H9 (cell line): ENCODE measurements around the gene RDH12. TPM values are rescaled to one million over a fixed set of nuclear protein-coding genes. Genes with fewer than 3 reads are reported as not detected.

Experiments
- DNase-seq: peaks from one replicate; pipeline ENCODE4 v3.0.0-alpha.2; 2017
- H2AFZ ChIP-seq: one replicate; pipeline ENCODE4 v1.6.1; 2013; ENCODE audit warnings: mild to moderate bottlenecking, low read length, control low read depth, moderate library complexity
- H2AK5ac ChIP-seq: 2 replicates; pipeline ENCODE4 v1.6.1; 2013; ENCODE audit warnings: low read length, control low read depth, mixed read lengths; ENCODE audit not compliant: insufficient read length
- H2BK120ac ChIP-seq: one replicate; pipeline ENCODE4 v1.6.1; 2013; ENCODE audit warnings: low read depth, mild to moderate bottlenecking, low read length, control low read depth, inconsistent platforms; ENCODE audit not compliant: poor library complexity, severe bottlenecking
- H2BK12ac ChIP-seq: 2 replicates; pipeline ENCODE4 v1.6.1; 2013; ENCODE audit warnings: low read length, control low read depth, mixed read lengths, low read depth; ENCODE audit not compliant: insufficient read length
- H2BK15ac ChIP-seq: 2 replicates; pipeline ENCODE4 v1.6.1; 2013; ENCODE audit warnings: low read depth, low read length, control low read depth
- H2BK20ac ChIP-seq: one replicate; pipeline ENCODE4 v1.6.1; 2013; ENCODE audit warnings: low read depth, mild to moderate bottlenecking, low read length, control low read depth, inconsistent platforms; ENCODE audit not compliant: poor library complexity, severe bottlenecking
- H2BK5ac ChIP-seq: 2 replicates; pipeline ENCODE4 v1.6.1; 2013; ENCODE audit warnings: low read length, control low read depth, mixed read lengths; ENCODE audit not compliant: insufficient read length
- H3K14ac ChIP-seq: 2 replicates; pipeline ENCODE4 v1.6.1; 2013; ENCODE audit warnings: low read length, control low read depth; ENCODE audit not compliant: insufficient read depth
- H3K18ac ChIP-seq: 2 replicates; pipeline ENCODE4 v1.6.1; 2013; ENCODE audit warnings: low read depth, mild to moderate bottlenecking, mixed read lengths, low read length, control low read depth; ENCODE audit not compliant: insufficient read length
- H3K23ac ChIP-seq: 2 replicates; pipeline ENCODE4 v1.6.1; 2013; ENCODE audit warnings: low read length, control low read depth, mixed read lengths, low read depth; ENCODE audit not compliant: insufficient read length
- H3K23me2 ChIP-seq: 2 replicates; pipeline ENCODE4 v1.6.1; 2013; ENCODE audit warnings: low read depth, mild to moderate bottlenecking, mixed read lengths, low read length, control low read depth; ENCODE audit not compliant: insufficient read length, poor library complexity, severe bottlenecking
- H3K27ac ChIP-seq: 2 replicates; pipeline ENCODE4 v1.5.1; 2013; ENCODE audit warnings: low read length, control low read depth, mixed read lengths, low read depth; ENCODE audit not compliant: insufficient read length
- H3K27me3 ChIP-seq: 2 replicates; pipeline ENCODE4 v1.6.1; 2013; ENCODE audit warnings: low read length, control low read depth, inconsistent platforms; ENCODE audit not compliant: insufficient read depth
- H3K4ac ChIP-seq: 2 replicates; pipeline ENCODE4 v1.6.1; 2013; ENCODE audit warnings: low read depth, mild to moderate bottlenecking, control low read depth, inconsistent platforms, low read length, moderate library complexity
- H3K4me1 ChIP-seq: 2 replicates; pipeline ENCODE4 v1.6.1; 2013; ENCODE audit warnings: low read length, control low read depth, inconsistent platforms; ENCODE audit not compliant: insufficient read depth
- H3K4me2 ChIP-seq: 2 replicates; pipeline ENCODE4 v1.6.1; 2013; ENCODE audit warnings: low read length, control low read depth, mixed read lengths; ENCODE audit not compliant: insufficient read length, insufficient read depth
- H3K56ac ChIP-seq: 2 replicates; pipeline ENCODE4 v1.6.1; 2013; ENCODE audit warnings: low read depth, mild to moderate bottlenecking, mixed read lengths, low read length, control low read depth; ENCODE audit not compliant: insufficient read length
- H3K79me1 ChIP-seq: 2 replicates; pipeline ENCODE4 v1.6.1; 2013; ENCODE audit warnings: low read depth, mild to moderate bottlenecking, moderate library complexity, low read length, control low read depth, inconsistent platforms; ENCODE audit not compliant: insufficient read depth, poor library complexity, severe bottlenecking
- H3K79me2 ChIP-seq: 2 replicates; pipeline ENCODE4 v1.6.1; 2013; ENCODE audit warnings: low read length, control low read depth, inconsistent platforms; ENCODE audit not compliant: insufficient read depth
- H3K9ac ChIP-seq: 2 replicates; pipeline ENCODE4 v1.6.1; 2013; ENCODE audit warnings: low read length, control low read depth, mixed read lengths; ENCODE audit not compliant: insufficient read length; ENCODE audit errors: extremely low read depth
- H3K9me3 ChIP-seq: one replicate; pipeline ENCODE4 v1.6.1; 2013; ENCODE audit warnings: low read depth, low read length, inconsistent platforms; ENCODE audit not compliant: control insufficient read depth
- H3T11ph ChIP-seq: one replicate; pipeline ENCODE4 v1.6.1; 2013; ENCODE audit warnings: mild to moderate bottlenecking, low read length, control low read depth, inconsistent platforms
- H4K20me1 ChIP-seq: one replicate; pipeline ENCODE4 v1.6.1; 2013; ENCODE audit not compliant: control insufficient read depth, insufficient read length, insufficient read depth
- H4K5ac ChIP-seq: 2 replicates; pipeline ENCODE4 v1.6.1; 2013; ENCODE audit warnings: low read depth, mild to moderate bottlenecking, mixed read lengths, low read length, control low read depth; ENCODE audit not compliant: insufficient read length
- H4K8ac ChIP-seq: replicated peaks from 2 replicates; pipeline ENCODE4 v1.6.1; 2013; ENCODE audit warnings: low read length, control low read depth, mixed read lengths, low read depth; ENCODE audit not compliant: insufficient read length
- H4K91ac ChIP-seq: 2 replicates; pipeline ENCODE4 v1.6.1; 2013; ENCODE audit warnings: low read depth, mild to moderate bottlenecking, moderate library complexity, mixed read lengths, low read length, control low read depth; ENCODE audit not compliant: insufficient read length
- H3K27ac Mint-ChIP-seq, 3 experiments: 2 replicates in 2 of 3; 3 replicates in 1 of 3; pipeline ENCODE4 v1.8.0; 2020 to 2021; ENCODE audit warnings: mixed read lengths in 3 of 3, mild to moderate bottlenecking in 1 of 3, moderate library complexity in 1 of 3
- H3K27me3 Mint-ChIP-seq: 2 replicates; pipeline ENCODE4 v1.8.0; 2021; ENCODE audit warnings: low read depth, mild to moderate bottlenecking, moderate library complexity, mixed read lengths
- H3K36me3 Mint-ChIP-seq, 3 experiments: 2 replicates in 2 of 3; 3 replicates in 1 of 3; pipeline ENCODE4 v1.8.0; 2020 to 2021; ENCODE audit warnings: low read depth in 3 of 3, mixed read lengths in 3 of 3; ENCODE audit not compliant: insufficient read depth in 1 of 3
- H3K4me1 Mint-ChIP-seq, 2 experiments: 2 replicates each; pipeline ENCODE4 v1.8.0; 2020; ENCODE audit warnings: mixed read lengths in 2 of 2
- H3K4me3 Mint-ChIP-seq, 2 experiments: 2 replicates in 1 of 2; 3 replicates in 1 of 2; pipeline ENCODE4 v1.8.0; 2020 to 2021; ENCODE audit warnings: mild to moderate bottlenecking in 2 of 2, mixed read lengths in 2 of 2, moderate library complexity in 1 of 2
- H3K9me3 Mint-ChIP-seq, 2 experiments: 2 replicates in 1 of 2; 3 replicates in 1 of 2; pipeline ENCODE4 v1.8.0; 2020; ENCODE audit warnings: mild to moderate bottlenecking in 2 of 2, mixed read lengths in 2 of 2, moderate library complexity in 1 of 2
- total RNA-seq: library from RNA; stranded (reverse); gene quantifications from 2 replicates; pipeline ENCODE4 v1.2.1, GENCODE V29; 2021
- TF ChIP-seq, protein P1 (sequence below): fragments of 200-600 bp; sonication (generic); conservative IDR thresholded peaks from 3 replicates; pipeline ENCODE4 v1.8.0; 2021; ENCODE audit warnings: antibody characterized with exemption, mild to moderate bottlenecking

Gene RDH12
- total RNA-seq, 1 experiment from 2014 or later: 0.74 TPM

DNA sequence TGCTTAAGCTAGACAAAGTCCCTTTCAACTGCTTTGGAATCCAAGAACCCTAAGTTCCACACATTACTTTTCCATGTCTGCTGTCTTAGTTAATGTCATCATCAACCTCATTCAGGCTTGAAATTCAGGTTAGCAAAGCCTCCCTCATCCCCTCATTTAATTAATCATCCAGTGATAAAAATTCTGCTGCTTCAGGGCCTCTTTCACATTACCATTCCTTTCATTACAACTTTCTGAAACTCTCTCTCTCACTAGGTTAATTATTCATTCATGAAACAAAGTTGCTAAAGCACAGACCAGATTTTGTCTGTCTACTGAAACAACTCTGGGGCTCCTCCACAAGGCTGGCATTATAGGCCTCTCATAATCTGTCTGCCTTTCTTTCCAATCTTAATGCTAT is 17.8 kb upstream of the RDH12 start:
- Mint-ChIP-seq H3K27ac (no peak overlapping the region), H3K27me3 (no peaks in the 10 kb centered on the region), H3K4me3 (no peak overlapping the region), H3K4me1 (no peaks in the 10 kb centered on the region), H3K9me3 (no peaks in the 10 kb centered on the region), H3K36me3 (peaks cover 50 to 89% (median 78%) of the 10 kb centered on the region in 3 experiments)
- no peak overlapping the region for H3K56ac ChIP-seq
- H3K9me3 ChIP-seq: no peaks in the 10 kb centered on the region
- H3K79me1 ChIP-seq: peaks cover 19% of the 10 kb centered on the region
- no peak overlapping the region for H4K5ac ChIP-seq
- H4K8ac ChIP-seq: no peak overlapping the region
- peaks cover 2% of the 10 kb centered on the region for H4K20me1 ChIP-seq
- H2AK5ac ChIP-seq: no peak overlapping the region
- H3K23me2 ChIP-seq: no peaks in the 10 kb centered on the region
- no peak overlapping the region for H2BK20ac ChIP-seq
- no peaks in the 10 kb centered on the region for H3K27me3 ChIP-seq
- no peak overlapping the region for H2AFZ ChIP-seq
- no peak overlapping the region for H2BK120ac ChIP-seq
- no peak overlapping the region for H3K14ac ChIP-seq
- no peaks in the 10 kb centered on the region for H3K4me1 ChIP-seq
- no peak overlapping the region for H2BK12ac ChIP-seq
- H3K23ac ChIP-seq: no peak overlapping the region
- H3K4ac ChIP-seq: no peak overlapping the region
- no peak overlapping the region for H2BK5ac ChIP-seq
- TF ChIP-seq, protein P1, sequence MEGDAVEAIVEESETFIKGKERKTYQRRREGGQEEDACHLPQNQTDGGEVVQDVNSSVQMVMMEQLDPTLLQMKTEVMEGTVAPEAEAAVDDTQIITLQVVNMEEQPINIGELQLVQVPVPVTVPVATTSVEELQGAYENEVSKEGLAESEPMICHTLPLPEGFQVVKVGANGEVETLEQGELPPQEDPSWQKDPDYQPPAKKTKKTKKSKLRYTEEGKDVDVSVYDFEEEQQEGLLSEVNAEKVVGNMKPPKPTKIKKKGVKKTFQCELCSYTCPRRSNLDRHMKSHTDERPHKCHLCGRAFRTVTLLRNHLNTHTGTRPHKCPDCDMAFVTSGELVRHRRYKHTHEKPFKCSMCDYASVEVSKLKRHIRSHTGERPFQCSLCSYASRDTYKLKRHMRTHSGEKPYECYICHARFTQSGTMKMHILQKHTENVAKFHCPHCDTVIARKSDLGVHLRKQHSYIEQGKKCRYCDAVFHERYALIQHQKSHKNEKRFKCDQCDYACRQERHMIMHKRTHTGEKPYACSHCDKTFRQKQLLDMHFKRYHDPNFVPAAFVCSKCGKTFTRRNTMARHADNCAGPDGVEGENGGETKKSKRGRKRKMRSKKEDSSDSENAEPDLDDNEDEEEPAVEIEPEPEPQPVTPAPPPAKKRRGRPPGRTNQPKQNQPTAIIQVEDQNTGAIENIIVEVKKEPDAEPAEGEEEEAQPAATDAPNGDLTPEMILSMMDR: no peak
- DNase-seq: no peak
- no peak overlapping the region for H3K27ac ChIP-seq
- no peak overlapping the region for H4K91ac ChIP-seq
- H3K79me2 ChIP-seq: no peaks in the 10 kb centered on the region; the same call in 1 of the 2 replicates
- H3K4me2 ChIP-seq: no peak overlapping the region
- H2BK15ac ChIP-seq: no peak overlapping the region
- no peak overlapping the region for H3K9ac ChIP-seq
- no peak overlapping the region for H3K18ac ChIP-seq
- H3T11ph ChIP-seq: no peak overlapping the region
